ENCODE results near the gene DOCK11.

Gene DOCK11

GRCh38 chrX:118530219-118530911 is 34.8 kb downstream of the DOCK11 start:
- peak; percentile 17 to 46 for DNase-seq

GRCh38 chrX:118534716-118535493 is 39.3 kb downstream of the DOCK11 start:
- DNase-seq = no peak

GRCh38 chrX:118536204-118536603 is 40.6 kb downstream of the DOCK11 start:
- DNase-seq = no peak

- peak in 1 of 2 donors; percentile 13 for DNase-seq
Measured at GRCh38 chrX:118536687-118537461, 41.3 kb downstream of the DOCK11 start.

- DNase-seq = peak; percentile 22 to 43
Measured at GRCh38 chrX:118538386-118538785, 42.8 kb downstream of the DOCK11 start.

- no peak for DNase-seq
Measured at GRCh38 chrX:118540342-118540741, 44.7 kb downstream of the DOCK11 start.

- no peak for DNase-seq
Measured at GRCh38 chrX:118541482-118541881, 45.9 kb downstream of the DOCK11 start.

- no peak for DNase-seq
Measured at GRCh38 chrX:118545510-118545909, 49.9 kb downstream of the DOCK11 start.

- no peak for DNase-seq
Measured at GRCh38 chrX:118548841-118549240, 53.2 kb downstream of the DOCK11 start.

- no peak for DNase-seq
Measured at GRCh38 chrX:118550792-118551191, 55.2 kb downstream of the DOCK11 start.

- no peak for DNase-seq
Measured at GRCh38 chrX:118551426-118551825, 55.8 kb downstream of the DOCK11 start.

GRCh38 chrX:118552121-118552900 is 56.7 kb downstream of the DOCK11 start:
- peak; percentile 81 to 83 for DNase-seq

- no peak for DNase-seq
Measured at GRCh38 chrX:118553042-118553710, 57.6 kb downstream of the DOCK11 start.

- DNase-seq = no peak
Measured at GRCh38 chrX:118554511-118554910, 58.9 kb downstream of the DOCK11 start.

GRCh38 chrX:118558926-118559325 is 63.3 kb downstream of the DOCK11 start:
- peak; percentile 35 to 64 for DNase-seq

GRCh38 chrX:118560489-118560888 is 64.9 kb downstream of the DOCK11 start:
- no peak for DNase-seq

GRCh38 chrX:118562582-118563164 is 67.1 kb downstream of the DOCK11 start:
- DNase-seq = no peak

GRCh38 chrX:118564498-118564897 is 68.9 kb downstream of the DOCK11 start:
- DNase-seq = no peak

GRCh38 chrX:118565853-118566252 is 70.2 kb downstream of the DOCK11 start:
- no peak for DNase-seq

- no peak for DNase-seq
Measured at GRCh38 chrX:118566359-118566758, 70.7 kb downstream of the DOCK11 start.

GRCh38 chrX:118569676-118570075 is 74.1 kb downstream of the DOCK11 start:
- no peak for DNase-seq

GRCh38 chrX:118570209-118570608 is 74.6 kb downstream of the DOCK11 start:
- no peak for DNase-seq

All from inflammatory macrophage (primary cell).